Fibroblast of villous mesenchyme (primary cell): ENCODE data around the gene OAF. TPM values are rescaled to one million over a fixed set of nuclear protein-coding genes. Genes with fewer than 3 reads are reported as not detected.
A peak's percentile ranks its signal among the peaks of the same experiment; 100 is the strongest.

ENCODE experiments used
- DNase-seq: peaks from one replicate; pipeline ENCODE4 v3.0.0-alpha.2; 2010; ENCODE audit warnings: low read depth
- H3K4me3 ChIP-seq: 2 replicates; pipeline ENCODE4 v1.5.1; 2011; ENCODE audit warnings: low read depth, mild to moderate bottlenecking, low read length
- CTCF ChIP-seq: IDR thresholded peaks from 2 replicates; pipeline ENCODE4 v1.5.1; 2012; ENCODE audit warnings: low read depth, mild to moderate bottlenecking, low read length; ENCODE audit not compliant: insufficient read depth
- total RNA-seq: library from RNA; depleted of rRNA; stranded (reverse); fragments of >200 nt; gene quantifications from 2 replicates; pipeline ENCODE4 v1.2.3, GENCODE V29; 2012

The OAF gene
- total RNA-seq, 1 donor = 31.5 TPM

DNA sequence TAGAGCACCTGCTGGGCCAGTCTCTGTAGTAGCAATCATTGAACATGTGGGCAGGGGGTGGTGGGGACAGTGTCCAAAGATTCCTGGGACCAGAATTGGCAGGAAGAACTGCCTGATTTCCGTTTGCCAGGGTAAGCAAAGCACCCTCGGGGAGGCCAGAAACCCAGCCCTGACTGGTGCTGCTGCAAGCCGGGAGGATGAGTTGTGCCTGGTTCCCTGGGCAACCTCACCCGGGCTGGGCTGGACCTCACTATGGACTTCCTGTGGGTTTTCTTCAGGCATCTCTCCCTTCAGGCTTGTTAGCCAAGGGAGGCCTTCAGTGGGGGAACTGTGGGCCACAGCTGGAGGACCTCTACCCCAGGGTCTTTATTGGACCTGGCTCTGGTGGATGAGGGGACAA, 21.1 kb downstream of the OAF start:
- no peak overlapping the region for H3K4me3 ChIP-seq
- no peak for DNase-seq
- no peak for TF ChIP-seq CTCF

- TF ChIP-seq CTCF = no peak
- no peak overlapping the region for H3K4me3 ChIP-seq
- no peak for DNase-seq
Measured at GRCh38 chr11:120233207-120233803, 22.5 kb downstream of the OAF start.

GRCh38 chr11:120235024-120235628, 24.3 kb downstream of the OAF start:
- peak; percentile 82 for TF ChIP-seq CTCF
- DNase-seq = peak; percentile 52
- no peak overlapping the region for H3K4me3 ChIP-seq

DNA sequence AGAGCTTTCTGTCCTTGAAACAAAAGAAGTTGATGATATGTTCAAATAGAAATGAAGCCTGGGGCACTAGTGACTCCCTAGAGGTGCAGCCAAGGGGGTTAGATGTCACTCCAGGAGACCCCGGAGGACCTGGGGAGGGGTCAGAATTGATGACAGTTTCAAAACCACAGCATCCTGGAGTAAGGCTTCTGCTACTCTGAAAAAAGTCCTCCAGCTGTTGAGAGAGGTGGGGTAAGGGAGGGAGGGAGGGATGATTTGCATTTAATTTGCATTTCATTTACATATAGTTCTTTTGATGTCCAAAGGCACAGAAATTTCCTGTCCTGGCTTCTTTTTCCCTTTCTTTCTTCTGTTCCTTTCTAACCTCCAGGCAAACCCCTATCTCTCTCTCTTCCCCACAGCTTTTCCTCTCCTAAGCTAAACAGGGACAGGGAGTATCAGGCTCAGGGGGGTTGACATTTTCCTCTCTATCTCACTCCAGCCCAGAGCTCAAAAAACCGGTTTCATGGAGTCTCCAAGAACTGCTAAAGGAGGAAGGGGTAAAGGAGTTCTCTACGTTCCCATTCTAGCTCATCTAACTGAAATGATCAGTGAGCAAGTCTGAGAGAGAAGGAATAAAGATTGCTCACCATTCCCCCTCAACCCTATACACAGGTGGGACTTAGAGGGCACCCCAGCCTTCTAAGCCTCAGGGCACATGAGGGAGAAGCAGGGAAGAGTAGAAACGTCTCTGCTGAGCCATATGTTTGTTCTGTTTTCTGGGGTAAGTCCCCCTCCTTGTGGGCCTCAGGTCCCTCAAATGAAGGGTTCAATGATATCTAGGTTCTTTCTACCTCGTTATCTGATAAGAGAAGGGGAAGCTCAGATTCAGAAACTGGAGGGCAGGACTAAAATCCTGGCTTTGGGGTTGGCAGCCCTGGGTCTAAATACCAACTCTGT, 25.6 kb downstream of the OAF start:
- no peak for DNase-seq
- no peak for TF ChIP-seq CTCF
- no peak overlapping the region for H3K4me3 ChIP-seq

- H3K4me3 ChIP-seq = no peak overlapping the region
- DNase-seq = no peak
- TF ChIP-seq CTCF = no peak
Measured at GRCh38 chr11:120238968-120239620, 28.3 kb downstream of the OAF start.

DNA sequence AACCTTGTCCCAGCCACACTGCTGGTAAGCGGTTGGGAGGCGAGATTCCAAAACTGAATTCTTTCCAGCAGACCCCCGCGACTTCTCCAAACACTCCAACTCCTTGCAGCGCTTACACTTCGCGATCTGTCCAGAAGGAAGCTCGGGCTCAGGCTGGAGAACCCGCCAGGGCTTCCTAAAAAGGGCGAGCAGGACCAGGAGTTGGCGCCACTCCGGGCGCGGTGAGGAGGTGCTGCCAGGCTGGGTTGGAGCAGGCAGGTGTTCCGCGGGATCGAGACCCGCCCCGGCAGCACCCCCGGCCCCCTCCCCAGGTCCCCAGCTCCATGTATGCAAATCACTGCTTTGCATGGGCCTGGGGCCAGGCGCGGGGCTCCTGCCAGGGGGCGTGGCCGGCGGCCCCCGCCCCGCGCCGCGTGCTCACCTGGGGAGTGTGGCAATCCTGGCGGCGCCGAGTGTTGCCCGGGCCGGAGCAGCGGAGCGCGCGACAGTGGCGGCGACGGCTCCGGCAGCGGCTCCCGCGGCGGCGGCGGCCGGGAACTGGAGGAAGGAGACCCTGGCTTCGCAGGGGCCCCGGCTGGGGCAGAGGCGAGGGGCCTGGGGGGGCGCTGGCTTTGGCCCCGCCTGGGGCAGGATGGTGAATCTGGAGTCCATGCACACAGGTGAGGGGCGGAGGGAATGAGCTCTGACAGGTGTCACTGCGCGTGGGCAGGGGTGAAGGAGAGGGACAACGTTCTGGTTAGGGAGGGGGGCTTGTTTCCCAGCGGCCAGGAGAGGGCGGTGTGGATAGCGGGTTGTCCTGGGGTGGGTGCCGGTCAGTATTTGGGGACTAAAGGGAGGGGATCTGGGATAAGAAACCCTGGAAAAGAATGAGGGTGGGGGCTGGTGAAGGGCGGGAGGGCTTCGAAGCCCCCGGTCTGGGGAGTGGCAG, 29.1 kb downstream of the OAF start, which contains the start of gene POU2F3:
POU2F3 (plus strand) TSS at position 428 of the 928 bp plus-strand sequence; CDS start at position 632, 204 bp downstream.
- TF ChIP-seq CTCF = peak; percentile 16
- no peak within 1 kb of the TSS for H3K4me3 ChIP-seq
- DNase-seq = no peak
